ENCODE results near the gene CMTM4. TPM values are rescaled to one million over a fixed set of nuclear protein-coding genes. Genes with fewer than 3 reads are reported as not detected.

CMTM4 gene
- total and polyA plus RNA-seq, 2 experiments from 2014 or later, result 14.1 to 77.0 TPM

DNA sequence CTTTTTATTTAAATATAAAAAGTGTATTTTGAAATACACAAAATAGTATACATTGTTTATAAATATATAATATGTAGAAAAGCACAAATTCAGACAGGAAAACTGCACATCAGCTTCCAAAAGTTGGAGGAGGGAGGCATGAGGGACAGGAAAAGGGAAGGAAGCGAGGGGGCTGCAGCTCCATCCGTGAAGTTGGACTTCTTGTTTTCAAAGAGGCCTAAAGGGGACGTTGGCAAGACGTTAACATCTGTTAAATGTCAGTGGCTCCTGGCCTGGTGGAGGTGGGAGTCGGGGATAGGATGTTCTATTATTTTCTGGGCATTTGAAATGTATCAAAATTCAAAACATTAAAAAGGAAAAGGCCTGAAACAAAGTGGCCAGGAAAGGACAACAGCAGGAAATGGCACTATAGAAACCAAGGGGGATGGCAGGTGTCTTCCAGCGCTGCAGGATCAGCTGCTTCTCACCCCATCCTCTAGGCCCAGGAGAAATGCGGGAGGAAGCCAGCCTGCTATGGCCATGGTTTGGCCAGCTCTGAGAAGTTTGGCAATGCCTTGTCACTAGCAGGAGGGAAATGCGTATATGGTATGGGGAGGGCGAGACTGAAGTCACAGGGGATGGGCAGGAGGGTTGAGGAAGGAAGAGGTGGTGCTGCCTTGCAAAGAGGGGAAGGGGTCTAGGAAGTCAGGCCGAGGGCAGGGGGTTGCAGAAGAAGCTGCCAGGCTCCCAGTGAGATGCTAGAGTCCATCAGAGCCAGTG, 110.9 kb downstream of the CMTM4 start:
- Mint-ChIP-seq H3K9me3 (no peaks in the 10 kb centered on the region; the same call in 2 of the 3 replicates), H3K4me3 (no peak overlapping the region), H3K36me3 (ENCODE audit: low read depth) (no peaks in the 10 kb centered on the region), H3K27me3 (ENCODE audit: insufficient read depth, low read depth, poor library complexity) (peaks cover 16% of the 10 kb centered on the region), H3K27ac (no peak overlapping the region), H3K4me1 (peaks cover 28% of the 10 kb centered on the region)
- H3K9me2 ChIP-seq (ENCODE audit: insufficient read depth), result no peaks in the 10 kb centered on the region
- ATAC-seq (no peak), DNase-seq (ENCODE audit: low spot score) (no peak)
- peaks cover 11% of the 10 kb centered on the region for H3K4me1 ChIP-seq (ENCODE audit: insufficient read depth)
- peaks cover 14% of the 10 kb centered on the region for H3K27me3 ChIP-seq (ENCODE audit: insufficient read depth)
- H4K20me1 ChIP-seq (replicated peaks; ENCODE audit: insufficient read depth), result no peaks in the 10 kb centered on the region
- no peak for TF ChIP-seq EZH2phosphoT487 (IDR thresholded peaks at IDR 0.05; ENCODE audit: unreplicated experiment)
- no peak for TF ChIP-seq NANOG (IDR thresholded peaks at IDR 0.05; ENCODE audit: borderline replicate concordance)
- no peak for TF ChIP-seq ZNF114 (CRISPR knock-in tag; IDR thresholded peaks at IDR 0.05)
- no peak for TF ChIP-seq REST (IDR thresholded peaks at IDR 0.05; ENCODE audit: unreplicated experiment)
- TF ChIP-seq POLR2AphosphoS5 (IDR thresholded peaks at IDR 0.05; ENCODE audit: low read depth), result no peak
- TF ChIP-seq ZNF331 (CRISPR knock-in tag; IDR thresholded peaks at IDR 0.05; ENCODE audit: low read depth), result no peak
- H3K79me2 ChIP-seq (replicated peaks; ENCODE audit: insufficient read depth), result no peaks in the 10 kb centered on the region
- no peak overlapping the region for H2AFZ ChIP-seq
- H3K4me2 ChIP-seq, result no peak overlapping the region
- H3K27ac ChIP-seq (ENCODE audit: low read depth), result no peak overlapping the region
- H3F3A ChIP-seq (replicated peaks; ENCODE audit: low read depth), result no peaks in the 10 kb centered on the region
- H3K36me3 ChIP-seq (ENCODE audit: insufficient read depth), result no peaks in the 10 kb centered on the region
- no peak overlapping the region for H3K4me3 ChIP-seq

DNA sequence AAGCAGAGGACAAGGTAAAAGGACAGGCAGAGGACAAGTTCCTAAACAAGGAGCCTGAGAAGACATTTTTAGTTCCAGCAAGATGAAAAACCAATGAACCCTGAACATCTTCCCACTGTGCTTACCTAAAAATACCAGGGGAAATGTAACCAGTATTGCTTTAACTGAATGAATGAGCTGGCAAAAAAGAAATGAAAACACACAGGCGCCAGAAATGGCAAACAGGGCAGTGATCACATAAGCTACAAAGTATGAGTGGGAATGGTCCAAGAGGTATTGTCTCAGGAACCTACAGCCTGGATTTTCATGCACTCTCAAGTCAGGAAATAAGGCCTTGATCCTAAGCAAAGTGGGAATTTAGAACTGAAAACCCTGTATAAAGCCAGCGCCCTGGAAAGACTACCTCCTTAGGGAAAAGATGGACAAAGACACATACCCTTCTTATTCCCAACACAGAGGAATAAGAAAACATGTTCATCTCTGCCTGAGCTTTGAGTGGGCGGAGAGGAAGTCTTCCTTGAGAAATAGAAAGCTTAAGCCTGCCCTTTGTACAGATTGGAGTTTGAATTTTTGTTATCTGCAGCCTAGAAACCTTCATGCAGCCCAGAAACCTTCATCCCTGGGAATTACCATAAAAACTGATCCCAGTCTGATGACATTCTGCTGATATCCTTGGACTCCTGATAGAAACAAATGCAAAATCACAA, 115.1 kb downstream of the CMTM4 start:
- peaks cover 43% of the 10 kb centered on the region for H3K27me3 Mint-ChIP-seq (ENCODE audit: insufficient read depth, low read depth, poor library complexity)
- no peaks in the 10 kb centered on the region for H3K79me2 ChIP-seq (replicated peaks; ENCODE audit: insufficient read depth)
- H3K9me2 ChIP-seq (ENCODE audit: insufficient read depth), result no peaks in the 10 kb centered on the region
- ATAC-seq, result no peak
- peaks cover 56% of the 10 kb centered on the region for H3K27me3 ChIP-seq (ENCODE audit: insufficient read depth)
- no peak overlapping the region for H3K4me2 ChIP-seq
- H3K27ac Mint-ChIP-seq, result no peak overlapping the region
- no peaks in the 10 kb centered on the region for H3K36me3 ChIP-seq (ENCODE audit: insufficient read depth)
- no peaks in the 10 kb centered on the region for H3F3A ChIP-seq (replicated peaks; ENCODE audit: low read depth)
- H3K4me1 ChIP-seq (ENCODE audit: insufficient read depth), result peaks cover 21% of the 10 kb centered on the region
- no peaks in the 10 kb centered on the region for H3K36me3 Mint-ChIP-seq (ENCODE audit: low read depth)
- peaks cover 37% of the 10 kb centered on the region for H3K4me1 Mint-ChIP-seq
- H3K4me3 Mint-ChIP-seq, result no peak overlapping the region
- TF ChIP-seq CREB1 (CRISPR knock-in tag; IDR thresholded peaks at IDR 0.05; ENCODE audit: low read depth), result no peak
- H2AFZ ChIP-seq, result no peak overlapping the region
- no peak overlapping the region for H3K4me3 ChIP-seq
- no peak overlapping the region for H3K27ac ChIP-seq (ENCODE audit: low read depth)
- DNase-seq (ENCODE audit: low spot score), result no peak
- H3K9me3 Mint-ChIP-seq, result no peaks in the 10 kb centered on the region; the same call in 2 of the 3 replicates
- no peaks in the 10 kb centered on the region for H4K20me1 ChIP-seq (replicated peaks; ENCODE audit: insufficient read depth)

All from GM23338 (cell line).